GM12891 (cell line): ENCODE results near the gene GBF1.

Experiments used
- PAX5 ChIP-seq: IDR thresholded peaks from 2 replicates; pipeline ENCODE4 v1.6.1; 2011; ENCODE audit warnings: low read length, moderate library complexity, mild to moderate bottlenecking; ENCODE audit not compliant: insufficient read depth, severe bottlenecking
- POLR2A ChIP-seq: IDR thresholded peaks from 2 replicates; pipeline ENCODE4 v1.6.1; 2011; ENCODE audit warnings: low read depth, low read length, control low read depth
- POLR2AphosphoS5 ChIP-seq: IDR thresholded peaks from 2 replicates; pipeline ENCODE4 v1.6.1; 2011; ENCODE audit warnings: low read depth, low read length, control low read depth
- POU2F2 ChIP-seq: IDR thresholded peaks from 2 replicates; pipeline ENCODE4 v1.6.1; 2011; ENCODE audit warnings: low read depth, mild to moderate bottlenecking, control low read depth, low read length, moderate library complexity
- SPI1 ChIP-seq: IDR thresholded peaks from 2 replicates; pipeline ENCODE4 v1.6.1; 2011; ENCODE audit warnings: low read depth, low read length, control low read depth
- TAF1 ChIP-seq: IDR thresholded peaks from 2 replicates; pipeline ENCODE4 v1.6.1; 2011; ENCODE audit warnings: low read depth, low read length, control low read depth

DNA sequence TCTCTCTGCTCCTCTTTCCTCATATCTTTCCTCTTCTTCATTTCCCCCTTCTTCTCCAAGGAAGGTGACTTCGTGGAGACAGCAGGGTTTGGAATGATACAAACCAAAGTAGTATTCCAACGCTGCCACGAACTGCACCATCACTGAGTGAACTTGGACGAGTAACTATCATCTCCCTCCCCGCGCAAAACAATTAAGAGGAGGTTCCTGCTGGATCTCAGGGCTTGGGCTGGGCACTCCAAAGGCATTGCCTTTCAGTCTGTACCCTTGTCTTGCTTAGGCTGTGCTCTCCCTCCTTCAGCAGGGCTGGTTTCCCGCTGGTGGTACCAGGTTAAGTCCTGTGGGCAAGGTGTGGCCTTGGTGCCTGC lies 3.2 kb upstream of the GBF1 start:
- no peak for TF ChIP-seq POLR2A
- no peak for TF ChIP-seq TAF1
- TF ChIP-seq POU2F2, result no peak
- TF ChIP-seq POLR2AphosphoS5, result no peak
- TF ChIP-seq SPI1, result no peak
- TF ChIP-seq PAX5, result no peak
